IPS-20b (cell line): ENCODE results near the gene LRP5.

ENCODE experiments used
- H3K27ac ChIP-seq: one replicate; pipeline ENCODE4 v1.5.1; 2013; ENCODE audit warnings: low read length
- H3K27me3 ChIP-seq: 2 replicates; pipeline ENCODE4 v1.6.1; 2013; ENCODE audit warnings: mild to moderate bottlenecking, low read length, inconsistent platforms; ENCODE audit not compliant: insufficient read depth
- H3K36me3 ChIP-seq: 2 replicates; pipeline ENCODE4 v1.6.1; 2013; ENCODE audit warnings: low read depth, mild to moderate bottlenecking, inconsistent platforms, low read length, moderate library complexity; ENCODE audit not compliant: insufficient read depth
- H3K4me1 ChIP-seq: 2 replicates; pipeline ENCODE4 v1.6.1; 2013; ENCODE audit warnings: mild to moderate bottlenecking, control low read depth, inconsistent platforms, low read length, moderate library complexity; ENCODE audit not compliant: insufficient read depth
- H3K4me3 ChIP-seq: 2 replicates; pipeline ENCODE4 v1.5.1; 2013; ENCODE audit warnings: mild to moderate bottlenecking, low read length, inconsistent platforms
- H3K9ac ChIP-seq: 2 replicates; pipeline ENCODE4 v1.6.1; 2013; ENCODE audit warnings: low read depth, mild to moderate bottlenecking, inconsistent platforms, low read length, moderate library complexity
- H3K9me3 ChIP-seq: 2 replicates; pipeline ENCODE4 v1.6.1; 2013; ENCODE audit warnings: mild to moderate bottlenecking, low read depth, low read length, inconsistent platforms; ENCODE audit not compliant: insufficient read depth

Gene LRP5

GRCh38 chr11:68313574-68314202 lies 1.3 kb downstream of the LRP5 start:
- no peaks in the 10 kb centered on the region for H3K36me3 ChIP-seq
- peaks cover 7% of the 10 kb centered on the region for H3K27me3 ChIP-seq
- peaks cover 22% of the 10 kb centered on the region; the same call in 1 of the 2 replicates for H3K4me1 ChIP-seq
- peak overlapping the region; percentile 66 for H3K4me3 ChIP-seq
- H3K27ac ChIP-seq: no peak overlapping the region
- H3K9me3 ChIP-seq: no peaks in the 10 kb centered on the region
- H3K9ac ChIP-seq: peak overlapping the region; percentile 63; the same call in 1 of the 2 replicates

- Histone ChIP-seq H3K4me1 (peaks cover 22% of the 10 kb centered on the region; the same call in 1 of the 2 replicates), H3K4me3 (peak overlapping the region; percentile 66), H3K27me3 (peaks cover 7% of the 10 kb centered on the region), H3K36me3 (no peaks in the 10 kb centered on the region), H3K9ac (peak overlapping the region; percentile 63; the same call in 1 of the 2 replicates), H3K9me3 (no peaks in the 10 kb centered on the region), H3K27ac (no peak overlapping the region)
Measured at GRCh38 chr11:68314203-68315170, 2.1 kb downstream of the LRP5 start.

- H3K4me3 ChIP-seq: peak overlapping the region; percentile 66; the same call in 1 of the 2 replicates
- peaks cover 7% of the 10 kb centered on the region for H3K27me3 ChIP-seq
- H3K4me1 ChIP-seq: peaks cover 22% of the 10 kb centered on the region; the same call in 1 of the 2 replicates
- peak overlapping the region; percentile 63; the same call in 1 of the 2 replicates for H3K9ac ChIP-seq
- H3K9me3 ChIP-seq: no peaks in the 10 kb centered on the region
- no peaks in the 10 kb centered on the region for H3K36me3 ChIP-seq
- no peak overlapping the region for H3K27ac ChIP-seq
Measured at GRCh38 chr11:68315171-68315920, 3.0 kb downstream of the LRP5 start.

GRCh38 chr11:68317147-68317785 lies 4.9 kb downstream of the LRP5 start:
- no peak overlapping the region for H3K27ac ChIP-seq

GRCh38 chr11:68321293-68322051 lies 9.1 kb downstream of the LRP5 start:
- Histone ChIP-seq H3K9me3 (no peaks in the 10 kb centered on the region), H3K36me3 (no peaks in the 10 kb centered on the region), H3K27ac (no peak overlapping the region), H3K4me1 (peaks cover 8% of the 10 kb centered on the region; the same call in 1 of the 2 replicates), H3K9ac (no peak overlapping the region), H3K4me3 (no peak overlapping the region), H3K27me3 (no peaks in the 10 kb centered on the region)

More at GRCh38 chr11:68317147-68317785, 4.9 kb downstream of the LRP5 start:
- Histone ChIP-seq H3K9ac (peak overlapping the region; percentile 32; the same call in 1 of the 2 replicates), H3K27me3 (no peaks in the 10 kb centered on the region; the same call in 1 of the 2 replicates), H3K4me3 (no peak overlapping the region), H3K4me1 (peaks cover 22% of the 10 kb centered on the region; the same call in 1 of the 2 replicates), H3K9me3 (no peaks in the 10 kb centered on the region), H3K36me3 (no peaks in the 10 kb centered on the region)

GRCh38 chr11:68322052-68322430 lies 9.7 kb downstream of the LRP5 start:
- H3K4me1 ChIP-seq: peaks cover 8% of the 10 kb centered on the region; the same call in 1 of the 2 replicates
- H3K36me3 ChIP-seq: no peaks in the 10 kb centered on the region
- H3K27me3 ChIP-seq: no peaks in the 10 kb centered on the region
- no peak overlapping the region for H3K27ac ChIP-seq
- no peak overlapping the region for H3K9ac ChIP-seq
- no peaks in the 10 kb centered on the region for H3K9me3 ChIP-seq
- no peak overlapping the region for H3K4me3 ChIP-seq

- no peak overlapping the region for H3K4me3 ChIP-seq
- H3K9ac ChIP-seq: no peak overlapping the region
- peaks cover 18% of the 10 kb centered on the region for H3K4me1 ChIP-seq
- H3K36me3 ChIP-seq: no peaks in the 10 kb centered on the region
- H3K27ac ChIP-seq: no peak overlapping the region
- H3K9me3 ChIP-seq: no peaks in the 10 kb centered on the region
- H3K27me3 ChIP-seq: no peaks in the 10 kb centered on the region
Measured at GRCh38 chr11:68324241-68324640, 11.8 kb downstream of the LRP5 start.

GRCh38 chr11:68324695-68325094 lies 12.3 kb downstream of the LRP5 start:
- H3K36me3 ChIP-seq: no peaks in the 10 kb centered on the region
- no peaks in the 10 kb centered on the region for H3K27me3 ChIP-seq
- peaks cover 22% of the 10 kb centered on the region for H3K4me1 ChIP-seq
- no peaks in the 10 kb centered on the region for H3K9me3 ChIP-seq
- H3K27ac ChIP-seq: no peak overlapping the region
- H3K9ac ChIP-seq: no peak overlapping the region
- H3K4me3 ChIP-seq: no peak overlapping the region

GRCh38 chr11:68325183-68325906 lies 13.0 kb downstream of the LRP5 start:
- Histone ChIP-seq H3K4me1 (peaks cover 28% of the 10 kb centered on the region), H3K27ac (no peak overlapping the region), H3K9ac (no peak overlapping the region), H3K36me3 (no peaks in the 10 kb centered on the region), H3K4me3 (no peak overlapping the region), H3K9me3 (no peaks in the 10 kb centered on the region), H3K27me3 (no peaks in the 10 kb centered on the region)

GRCh38 chr11:68325907-68326220 lies 13.5 kb downstream of the LRP5 start:
- peaks cover 33% of the 10 kb centered on the region for H3K4me1 ChIP-seq

More at GRCh38 chr11:68325907-68326220, 13.5 kb downstream of the LRP5 start:
- H3K36me3 ChIP-seq: no peaks in the 10 kb centered on the region
- no peaks in the 10 kb centered on the region for H3K27me3 ChIP-seq
- no peak overlapping the region for H3K27ac ChIP-seq
- no peak overlapping the region for H3K9ac ChIP-seq
- H3K9me3 ChIP-seq: no peaks in the 10 kb centered on the region
- H3K4me3 ChIP-seq: no peak overlapping the region
